ENCODE measurements around the gene MED13.

- TF ChIP-seq POLR2A (IDR thresholded peaks at IDR 0.05; ENCODE audit: low read depth, low read length) (no peak), POLR2AphosphoS5 (IDR thresholded peaks at IDR 0.05; ENCODE audit: low read depth, low read length) (no peak), TAF1 (IDR thresholded peaks at IDR 0.05; ENCODE audit: low read depth, low read length) (no peak), PAX5 (IDR thresholded peaks at IDR 0.05; ENCODE audit: insufficient read depth, low read length, severe bottlenecking) (no peak), POU2F2 (IDR thresholded peaks at IDR 0.05; ENCODE audit: low read depth, low read length) (no peak), SPI1 (IDR thresholded peaks at IDR 0.05; ENCODE audit: low read depth, low read length) (no peak)
Measured at GRCh38 chr17:62099532-62099931, 34.5 kb upstream of the MED13 start.
